CD4-positive, CD25-positive, alpha-beta regulatory T cell (primary cell): ENCODE measurements around the gene KLHL6. TPM values are rescaled to one million over a fixed set of nuclear protein-coding genes. Genes with fewer than 3 reads are reported as not detected.

Experiments
- ATAC-seq, 2 donors: fragments of 150-1000 bp; cut with Tn5 transposase; one replicate each; pipeline ENCODE4 v1.10.0; 2021; ENCODE audit warnings: low read depth in 2 of 2, moderate number of reproducible peaks in 2 of 2, moderate library complexity in 1 of 2
- DNase-seq, 3 donors: peaks; one replicate each; pipeline versions ENCODE4 v3.0.0 to v3.0.0-alpha.2; 2012 to 2022; ENCODE audit warnings: mixed read lengths in 1 of 3
- H3K27ac ChIP-seq: one replicate; pipeline ENCODE4 v1.7.0; 2013; ENCODE audit warnings: mild to moderate bottlenecking, low read length; ENCODE audit not compliant: insufficient read depth, poor library complexity, severe bottlenecking
- H3K27me3 ChIP-seq: one replicate; pipeline ENCODE4 v1.7.0; 2013; ENCODE audit warnings: low read length; ENCODE audit not compliant: control insufficient read depth, insufficient read depth
- H3K36me3 ChIP-seq: one replicate; pipeline ENCODE4 v1.7.0; 2013; ENCODE audit warnings: mild to moderate bottlenecking, low read length, moderate library complexity; ENCODE audit not compliant: control insufficient read depth, insufficient read depth
- H3K4me1 ChIP-seq: 2 replicates; pipeline ENCODE4 v1.7.0; 2013; ENCODE audit warnings: mild to moderate bottlenecking, low read length; ENCODE audit not compliant: insufficient read depth, control insufficient read depth, poor library complexity, severe bottlenecking
- H3K4me3 ChIP-seq: one replicate; pipeline ENCODE4 v1.7.0; 2013; ENCODE audit warnings: low read depth, mild to moderate bottlenecking, low read length, moderate library complexity
- H3K9me3 ChIP-seq, 2 experiments: 1 replicate in 1 of 2; 2 replicates in 1 of 2; pipeline ENCODE4 v1.7.0; 2013; ENCODE audit warnings: low read length in 2 of 2, mild to moderate bottlenecking in 1 of 2, moderate library complexity in 1 of 2; ENCODE audit not compliant: control insufficient read depth in 2 of 2
- H3K27ac Mint-ChIP-seq, 3 donors: one replicate each; pipeline ENCODE4 v1.8.0; 2020 to 2022; ENCODE audit warnings: mild to moderate bottlenecking in 3 of 3, mixed read lengths in 3 of 3, moderate library complexity in 2 of 3
- H3K27me3 Mint-ChIP-seq: one replicate; pipeline ENCODE4 v1.8.0; 2022; ENCODE audit warnings: mild to moderate bottlenecking, mixed read lengths
- H3K36me3 Mint-ChIP-seq: one replicate; pipeline ENCODE4 v1.8.0; 2020; ENCODE audit warnings: mixed read lengths
- H3K4me1 Mint-ChIP-seq, 4 donors: one replicate each; pipeline ENCODE4 v1.8.0; 2020 to 2022; ENCODE audit warnings: mixed read lengths in 4 of 4, mild to moderate bottlenecking in 1 of 4
- H3K4me3 Mint-ChIP-seq, 4 donors: one replicate each; pipeline ENCODE4 v1.8.0; 2020 to 2022; ENCODE audit warnings: mild to moderate bottlenecking in 4 of 4, mixed read lengths in 4 of 4, moderate library complexity in 3 of 4
- H3K9me3 Mint-ChIP-seq, 7 donors: one replicate each; pipeline ENCODE4 v1.8.0; 2020 to 2022; ENCODE audit warnings: mixed read lengths in 7 of 7, mild to moderate bottlenecking in 3 of 7, moderate library complexity in 2 of 7
- polyA plus RNA-seq, 4 donors: library from polyadenylated mRNA; unstranded; fragments of 300-500 nt; fragmentation: Illumina TruSeq; gene quantifications; one replicate each; pipeline ENCODE4 v1.2.3, GENCODE V29; 2021
- total RNA-seq: library from RNA; stranded (reverse); gene quantifications from one replicate; pipeline ENCODE4 v1.2.3, GENCODE V29; 2022

The KLHL6 gene
- total and polyA plus RNA-seq, 5 donors from 2014 or later, result 17.8 to 48.2 (median 20.4) TPM

DNA sequence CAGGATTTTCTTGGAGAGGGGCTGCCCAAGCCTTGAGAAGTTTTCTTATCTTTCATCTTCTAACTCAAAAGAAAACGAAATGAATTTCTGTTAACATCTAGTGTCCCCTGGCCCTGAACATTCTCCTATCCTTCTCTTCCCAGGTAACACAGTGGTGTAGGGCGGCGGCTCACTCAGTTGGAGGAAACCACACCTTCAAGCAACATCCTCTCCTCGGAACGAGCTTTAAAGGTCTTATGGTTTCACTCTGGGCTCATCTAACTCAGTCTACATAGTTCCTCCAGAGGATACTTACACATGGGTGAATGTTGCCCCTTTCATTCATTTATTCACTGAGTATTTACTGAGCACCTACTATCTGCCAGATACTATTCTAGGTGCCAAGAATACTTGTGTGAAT lies 31.0 kb upstream of the KLHL6 start:
- Mint-ChIP-seq H3K4me1 (peaks cover 7 to 73% (median 31%) of the 10 kb centered on the region in 4 donors), H3K9me3 (peaks cover 0 to 5% (median 0%) of the 10 kb centered on the region in 7 donors), H3K4me3 (peak overlapping the region; percentile 8 to 81 (median 70)), H3K27ac (peak overlapping the region; percentile 35 to 82 (median 79)), H3K36me3 (no peaks in the 10 kb centered on the region), H3K27me3 (no peaks in the 10 kb centered on the region)
- ATAC-seq, result peak; percentile 91 to 96
- H3K27me3 ChIP-seq, result no peaks in the 10 kb centered on the region
- H3K36me3 ChIP-seq, result no peaks in the 10 kb centered on the region
- H3K9me3 ChIP-seq, result no peaks in the 10 kb centered on the region
- peak overlapping the region; percentile 65 for H3K27ac ChIP-seq
- H3K4me3 ChIP-seq, result peak overlapping the region; percentile 64
- peak in 2 of 3 donors; percentile 30 to 85 for DNase-seq
- peaks cover 36% of the 10 kb centered on the region for H3K4me1 ChIP-seq

DNA sequence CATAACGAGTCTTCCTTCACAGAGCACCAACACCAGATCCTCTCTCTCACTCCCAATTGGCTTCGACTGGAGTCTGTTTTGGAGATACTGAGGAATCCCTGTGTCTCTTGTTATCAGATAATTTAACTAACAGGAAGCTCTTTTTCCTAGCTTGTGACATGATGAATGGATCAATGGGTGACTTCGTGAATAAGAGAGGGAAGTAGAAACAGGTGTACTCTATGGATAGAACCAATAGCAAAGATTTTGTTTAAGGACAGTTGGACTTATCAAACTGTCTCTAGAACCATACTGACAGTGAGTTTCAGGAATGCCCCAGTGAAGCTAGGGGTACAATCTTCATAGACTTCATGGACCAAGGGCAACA lies 29.4 kb upstream of the KLHL6 start:
- no peaks in the 10 kb centered on the region for H3K36me3 Mint-ChIP-seq
- no peak for ATAC-seq
- no peaks in the 10 kb centered on the region for H3K27me3 ChIP-seq
- H3K4me3 ChIP-seq, result no peak overlapping the region
- no peaks in the 10 kb centered on the region for H3K9me3 ChIP-seq
- H3K4me3 Mint-ChIP-seq, result no peak overlapping the region
- DNase-seq, result no peak
- peaks cover 0 to 5% (median 0%) of the 10 kb centered on the region in 7 donors for H3K9me3 Mint-ChIP-seq
- H3K4me1 Mint-ChIP-seq, result peaks cover 7 to 72% (median 34%) of the 10 kb centered on the region in 4 donors
- no peaks in the 10 kb centered on the region for H3K27me3 Mint-ChIP-seq
- peak overlapping the region in 2 of 3 donors; percentile 29 to 93 for H3K27ac Mint-ChIP-seq
- no peaks in the 10 kb centered on the region for H3K36me3 ChIP-seq
- peaks cover 33% of the 10 kb centered on the region for H3K4me1 ChIP-seq
- no peak overlapping the region for H3K27ac ChIP-seq

DNA sequence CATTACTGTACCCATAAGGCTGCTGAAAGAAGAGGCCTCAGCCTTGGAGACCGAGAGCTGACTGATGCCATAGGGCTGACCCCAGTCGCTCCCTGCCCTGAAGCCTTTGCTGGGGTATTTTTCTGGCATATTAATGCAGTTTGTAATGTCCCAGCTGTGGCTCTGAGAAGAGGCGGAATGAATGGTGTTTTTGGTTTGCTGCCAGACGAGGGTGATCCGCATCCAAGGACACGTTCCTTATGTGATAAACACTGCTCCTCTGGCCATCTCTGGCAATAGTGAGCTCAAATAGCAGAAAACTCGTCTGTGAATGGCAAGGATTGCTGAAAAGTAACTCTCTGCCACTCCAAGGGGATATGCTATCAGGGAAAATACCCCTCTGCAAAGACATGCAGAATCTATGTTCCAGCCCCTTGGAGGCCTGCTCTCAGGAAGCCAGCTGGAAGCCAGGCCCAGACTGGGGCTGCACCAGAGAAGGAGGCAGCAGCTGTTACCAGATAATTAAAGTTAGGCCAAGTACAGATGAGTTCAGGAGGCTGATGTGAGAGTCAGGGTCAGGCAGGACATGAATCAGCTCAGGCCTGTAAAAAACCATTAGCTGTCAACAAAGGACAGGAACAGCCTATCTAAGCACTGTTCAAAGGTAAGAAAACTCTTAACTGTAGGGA lies 28.9 kb upstream of the KLHL6 start:
- no peaks in the 10 kb centered on the region for H3K27me3 Mint-ChIP-seq
- Histone ChIP-seq H3K36me3 (no peaks in the 10 kb centered on the region), H3K9me3 (no peaks in the 10 kb centered on the region), H3K27me3 (no peaks in the 10 kb centered on the region), H3K27ac (no peak overlapping the region), H3K4me1 (peaks cover 36% of the 10 kb centered on the region), H3K4me3 (no peak overlapping the region)
- no peak for ATAC-seq
- H3K4me3 Mint-ChIP-seq, result peak overlapping the region in 1 of 4 donors; percentile 32
- peaks cover 0 to 5% (median 0%) of the 10 kb centered on the region in 7 donors for H3K9me3 Mint-ChIP-seq
- DNase-seq, result no peak
- H3K27ac Mint-ChIP-seq, result peak overlapping the region in 2 of 3 donors; percentile 72 to 93
- peaks cover 7 to 69% (median 35%) of the 10 kb centered on the region in 4 donors for H3K4me1 Mint-ChIP-seq
- H3K36me3 Mint-ChIP-seq, result no peaks in the 10 kb centered on the region

DNA sequence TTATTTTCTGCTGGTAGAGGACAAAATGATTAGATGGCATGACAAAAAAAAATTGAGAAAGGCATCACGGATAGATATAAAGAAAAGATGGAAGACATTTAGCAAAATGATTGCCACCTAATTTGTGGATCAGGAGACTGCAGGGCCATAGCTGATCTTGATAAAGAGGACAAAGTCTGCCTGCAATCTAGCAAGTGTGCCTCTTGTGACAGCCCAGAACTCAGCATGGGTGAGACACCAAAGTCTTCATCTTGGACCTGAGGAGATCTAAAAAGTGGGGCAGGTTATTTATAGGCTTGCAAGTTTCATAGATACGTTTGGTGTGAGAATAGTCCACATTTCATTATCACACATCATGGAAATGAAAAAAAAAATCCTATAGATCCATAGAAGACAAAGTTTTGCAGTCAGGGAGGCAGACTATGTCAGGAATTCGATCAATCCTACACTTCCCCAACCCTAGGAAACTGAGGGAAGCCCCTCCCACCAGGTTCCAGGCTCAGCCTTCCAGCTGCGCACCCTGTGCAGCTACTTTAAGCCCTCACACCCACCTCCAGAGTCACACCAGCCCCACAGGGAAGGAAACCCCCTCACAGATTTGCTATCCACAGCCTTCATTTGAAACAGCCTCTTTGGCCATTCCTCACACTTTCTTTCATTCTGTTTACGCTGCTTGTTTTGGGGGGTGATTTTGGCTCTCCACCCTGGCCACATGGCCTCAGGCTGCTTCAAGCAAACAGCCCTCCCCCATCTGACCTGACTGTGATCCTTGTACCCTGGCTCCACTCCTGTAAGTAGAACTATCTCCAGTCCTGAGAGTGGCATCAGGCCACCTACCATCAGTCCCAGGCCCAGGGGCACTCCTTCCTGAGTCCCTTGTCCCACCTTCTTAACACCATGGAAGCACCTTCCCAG lies 28.1 kb upstream of the KLHL6 start:
- ATAC-seq (no peak), DNase-seq (no peak)
- Mint-ChIP-seq H3K36me3 (no peaks in the 10 kb centered on the region), H3K4me3 (no peak overlapping the region), H3K9me3 (peaks cover 0 to 5% (median 0%) of the 10 kb centered on the region in 7 donors), H3K4me1 (peaks cover 15 to 69% (median 40%) of the 10 kb centered on the region in 4 donors), H3K27me3 (no peaks in the 10 kb centered on the region), H3K27ac (peak overlapping the region in 2 of 3 donors; percentile 72 to 93)
- no peaks in the 10 kb centered on the region for H3K27me3 ChIP-seq
- H3K36me3 ChIP-seq, result no peaks in the 10 kb centered on the region
- no peak overlapping the region for H3K27ac ChIP-seq
- H3K4me3 ChIP-seq, result no peak overlapping the region
- no peaks in the 10 kb centered on the region for H3K9me3 ChIP-seq
- peaks cover 40% of the 10 kb centered on the region for H3K4me1 ChIP-seq

DNA sequence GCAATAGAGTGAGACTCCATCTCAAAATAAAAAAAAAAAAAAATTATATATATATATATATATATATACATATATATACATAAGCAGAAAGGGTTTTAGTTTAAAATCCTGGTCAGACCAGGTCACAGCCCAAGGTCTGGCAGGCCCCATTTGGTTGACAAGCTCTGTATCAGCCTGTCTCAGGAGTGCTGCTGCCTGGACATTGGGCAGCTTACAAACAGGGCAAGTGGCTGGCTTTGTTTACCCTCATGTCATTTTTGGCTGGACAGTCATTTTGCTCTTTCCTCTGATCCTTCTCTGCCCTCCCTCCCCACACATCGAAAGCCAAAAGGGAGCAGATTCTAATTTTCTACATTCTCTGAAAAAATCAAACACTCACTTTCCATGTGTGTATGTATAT lies 26.7 kb upstream of the KLHL6 start:
- Mint-ChIP-seq H3K27ac (peak overlapping the region in 1 of 3 donors; percentile 7), H3K27me3 (no peaks in the 10 kb centered on the region), H3K4me3 (no peak overlapping the region), H3K4me1 (peaks cover 25 to 68% (median 40%) of the 10 kb centered on the region in 4 donors), H3K9me3 (peaks cover 0 to 5% (median 0%) of the 10 kb centered on the region in 7 donors), H3K36me3 (no peaks in the 10 kb centered on the region)
- H3K27ac ChIP-seq, result no peak overlapping the region
- no peak overlapping the region for H3K4me3 ChIP-seq
- no peaks in the 10 kb centered on the region for H3K27me3 ChIP-seq
- H3K9me3 ChIP-seq, result no peaks in the 10 kb centered on the region
- peaks cover 34% of the 10 kb centered on the region for H3K4me1 ChIP-seq
- H3K36me3 ChIP-seq, result no peaks in the 10 kb centered on the region
- DNase-seq (no peak), ATAC-seq (no peak)

DNA sequence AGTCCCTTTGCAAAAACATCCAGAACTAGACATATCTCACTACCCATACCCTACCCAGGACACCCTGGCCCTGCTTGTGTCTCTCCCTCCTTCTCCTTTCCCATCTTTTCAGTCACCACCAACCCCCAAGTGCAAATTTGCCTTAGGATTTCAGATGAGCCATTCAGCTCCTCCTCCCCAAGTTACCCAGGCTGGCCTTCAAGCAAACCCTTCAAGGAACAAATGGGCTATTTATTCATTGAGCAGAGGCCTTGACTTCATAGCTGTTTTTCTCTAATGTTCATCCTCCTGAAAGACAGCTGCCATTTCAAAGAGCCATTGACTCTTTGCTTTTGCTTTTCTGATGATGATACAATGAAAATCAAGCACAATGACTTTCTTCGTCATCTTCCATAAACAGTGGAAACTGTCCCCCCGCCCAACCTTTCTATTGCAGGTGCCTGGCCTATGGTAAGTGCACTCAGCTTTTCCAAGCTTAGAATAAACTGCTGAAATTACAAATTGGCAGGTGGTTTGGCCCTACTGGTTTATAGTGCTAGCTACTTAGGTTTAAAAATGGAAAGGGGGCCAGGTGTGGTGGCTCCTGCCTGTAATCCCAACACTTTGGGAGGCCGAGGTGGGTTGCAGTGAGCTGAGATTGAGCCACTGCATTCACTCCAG lies 26.1 kb upstream of the KLHL6 start:
- Mint-ChIP-seq H3K4me3 (no peak overlapping the region), H3K4me1 (peaks cover 22 to 64% (median 36%) of the 10 kb centered on the region in 4 donors), H3K36me3 (no peaks in the 10 kb centered on the region), H3K27ac (no peak overlapping the region), H3K9me3 (peaks cover 0 to 5% (median 0%) of the 10 kb centered on the region in 7 donors), H3K27me3 (peaks cover 1% of the 10 kb centered on the region)
- H3K9me3 ChIP-seq, result no peaks in the 10 kb centered on the region
- H3K27me3 ChIP-seq, result peaks cover 1% of the 10 kb centered on the region
- peaks cover 28% of the 10 kb centered on the region for H3K4me1 ChIP-seq
- no peaks in the 10 kb centered on the region for H3K36me3 ChIP-seq
- H3K4me3 ChIP-seq, result no peak overlapping the region
- DNase-seq (no peak), ATAC-seq (no peak)
- no peak overlapping the region for H3K27ac ChIP-seq
